ENCODE data around the gene B3GNT8. TPM values are rescaled to one million over a fixed set of nuclear protein-coding genes. Genes with fewer than 3 reads are reported as not detected.

B3GNT8 gene
- total RNA-seq, 2 donors from 2014 or later = 4.0 to 4.2 TPM

GRCh38 chr19:41447732-41448332 lies 20.7 kb upstream of the B3GNT8 start:
- H3K36me3 ChIP-seq = no peaks in the 10 kb centered on the region
- no peak overlapping the region for H3K4me3 ChIP-seq
- no peak for TF ChIP-seq CTCF (IDR thresholded peaks at IDR 0.05)
- H3K27ac ChIP-seq = no peak overlapping the region
- H3K4me1 ChIP-seq (ENCODE audit: control insufficient read depth in 1 of 2, low read depth in 2 of 2) = peaks cover 0 to 11% of the 10 kb centered on the region in 2 donors
- DNase-seq (ENCODE audit: low spot score) (no peak), ATAC-seq (ENCODE audit: insufficient number of reproducible peaks, low FRiP score, low read depth) (no peak)
- no peaks in the 10 kb centered on the region for H3K9me3 ChIP-seq
- no peaks in the 10 kb centered on the region for H3K27me3 ChIP-seq (replicated peaks; ENCODE audit: insufficient read depth)

DNA sequence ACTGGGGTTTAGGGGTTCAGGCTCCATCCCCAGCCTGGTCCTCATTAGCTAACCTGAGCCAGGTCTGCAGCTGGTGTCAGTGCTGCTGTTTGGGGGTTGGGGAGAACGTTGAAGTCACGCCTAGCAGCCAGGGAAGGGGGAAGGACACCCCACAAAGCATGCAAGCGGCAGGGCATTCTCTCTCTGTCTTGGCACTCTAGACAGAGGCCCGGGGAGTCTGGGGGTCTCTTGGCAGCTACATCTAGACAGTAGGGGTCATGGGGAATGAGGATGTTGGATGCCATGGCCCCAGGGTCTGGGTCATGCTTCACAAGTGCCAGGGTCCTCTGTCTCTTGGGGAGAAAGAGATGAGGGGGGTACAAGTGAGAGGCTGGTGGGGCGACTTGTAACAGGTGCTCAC lies 18.4 kb upstream of the B3GNT8 start:
- Histone ChIP-seq H3K4me1 (ENCODE audit: control insufficient read depth in 1 of 2, low read depth in 2 of 2) (peaks cover 0 to 11% of the 10 kb centered on the region in 2 donors), H3K27me3 (replicated peaks; ENCODE audit: insufficient read depth) (no peaks in the 10 kb centered on the region), H3K27ac (no peak overlapping the region), H3K4me3 (no peak overlapping the region), H3K36me3 (no peaks in the 10 kb centered on the region), H3K9me3 (no peaks in the 10 kb centered on the region)
- no peak for TF ChIP-seq CTCF (IDR thresholded peaks at IDR 0.05)
- DNase-seq (ENCODE audit: low spot score) = no peak
- ATAC-seq (ENCODE audit: insufficient number of reproducible peaks, low FRiP score, low read depth) = no peak

DNA sequence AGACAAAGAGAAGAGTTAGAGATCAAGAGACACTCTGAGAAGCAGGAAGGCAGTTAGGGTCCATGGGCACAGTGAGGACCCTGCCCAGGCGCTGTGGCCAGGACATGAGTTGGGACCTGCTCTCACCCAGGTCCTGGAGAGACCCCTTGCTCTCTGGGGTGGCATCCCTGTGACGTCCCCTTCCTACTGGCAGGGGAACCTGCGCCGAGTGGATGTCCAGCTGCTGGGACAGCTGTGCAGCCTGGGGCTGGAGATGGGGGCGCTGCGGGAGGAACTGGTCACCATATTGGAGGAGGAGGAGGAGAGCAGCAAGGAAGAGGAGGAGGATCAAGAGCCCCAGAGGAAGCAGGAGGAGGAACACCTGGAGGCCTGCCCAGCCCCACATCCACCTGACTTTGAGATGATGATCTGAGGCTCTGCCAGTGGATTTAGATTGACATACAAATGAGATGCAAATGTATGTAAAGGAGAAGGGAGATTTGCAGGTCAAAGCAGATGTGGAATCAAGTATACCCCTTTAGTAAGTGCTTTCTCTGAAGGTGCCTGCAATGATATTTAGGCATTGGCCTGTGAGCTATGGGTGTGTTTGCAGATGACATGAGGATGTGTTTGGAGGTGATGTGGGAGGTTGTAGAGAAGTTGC lies 16.8 kb upstream of the B3GNT8 start:
- Histone ChIP-seq H3K36me3 (no peaks in the 10 kb centered on the region), H3K27ac (no peak overlapping the region), H3K27me3 (replicated peaks; ENCODE audit: insufficient read depth) (no peaks in the 10 kb centered on the region), H3K9me3 (no peaks in the 10 kb centered on the region), H3K4me1 (ENCODE audit: control insufficient read depth in 1 of 2, low read depth in 2 of 2) (peaks cover 3 to 5% of the 10 kb centered on the region in 2 donors), H3K4me3 (no peak overlapping the region)
- TF ChIP-seq CTCF (IDR thresholded peaks at IDR 0.05) = no peak
- DNase-seq (ENCODE audit: low spot score) (no peak), ATAC-seq (ENCODE audit: insufficient number of reproducible peaks, low FRiP score, low read depth) (no peak)

DNA sequence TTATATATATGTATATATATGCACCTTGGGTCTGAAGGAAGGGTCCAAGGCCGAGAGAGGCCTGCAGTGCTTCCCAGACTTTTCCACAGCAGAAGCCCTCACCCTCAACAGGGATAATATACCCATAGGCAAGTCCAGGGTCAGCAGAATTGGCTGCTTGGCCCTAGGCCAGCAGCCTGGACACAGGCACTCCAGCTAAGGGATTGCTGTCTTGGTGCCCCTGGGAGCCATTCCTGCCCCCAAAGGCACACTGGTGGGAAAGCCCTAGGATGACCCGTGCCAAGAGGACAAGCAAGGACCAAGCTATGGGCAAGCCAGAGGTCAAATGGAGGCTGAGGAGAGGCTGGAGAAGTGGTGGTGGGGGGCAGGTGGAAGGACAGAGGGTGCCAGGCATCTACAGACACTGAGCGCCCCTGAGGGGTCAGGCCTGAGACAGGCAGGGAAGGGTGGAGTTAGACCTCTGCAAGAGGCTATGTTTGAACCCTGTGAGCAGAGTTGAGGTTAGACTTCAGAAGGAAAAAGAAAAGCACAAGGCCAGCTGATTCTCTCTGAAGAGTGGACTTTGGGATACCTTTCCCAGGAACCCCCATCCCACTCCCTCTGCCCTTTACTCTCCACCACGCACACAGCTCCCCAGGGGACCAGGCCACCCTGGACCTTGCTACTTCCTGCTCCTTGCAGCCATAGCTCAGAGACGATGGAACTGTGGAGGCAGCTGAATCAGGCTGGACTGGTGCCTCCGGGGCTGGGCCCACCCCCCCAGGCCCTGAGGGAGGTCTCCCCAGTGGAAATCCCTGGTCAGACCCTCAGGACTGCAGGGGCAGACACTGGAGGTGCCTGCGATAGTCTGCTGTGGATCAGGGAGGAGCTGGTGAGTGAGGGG lies 15.5 kb upstream of the B3GNT8 start, which contains the start of gene ERICH4:
Gene ERICH4, plus strand, starts transcription at position 684 of the 883 bp plus-strand sequence. Its CDS starts 14 bp downstream, at position 698.
- ATAC-seq (ENCODE audit: insufficient number of reproducible peaks, low FRiP score, low read depth) (no peak), DNase-seq (ENCODE audit: low spot score) (no peak)
- Histone ChIP-seq H3K27ac (no peak within 1 kb of the TSS), H3K36me3 (no peaks in the 10 kb centered on the region), H3K9me3 (no peaks in the 10 kb centered on the region), H3K4me1 (ENCODE audit: control insufficient read depth in 1 of 2, low read depth in 2 of 2) (peaks cover 3 to 9% of the 10 kb centered on the region in 2 donors), H3K4me3 (no peak within 1 kb of the TSS), H3K27me3 (replicated peaks; ENCODE audit: insufficient read depth) (no peaks in the 10 kb centered on the region)
- no peak for TF ChIP-seq CTCF (IDR thresholded peaks at IDR 0.05)

Data from thoracic aorta (tissue), 2 donors.